Mesenchymal stem cell (in vitro differentiated cells and primary cell): ENCODE results near the gene CXCL11.
A peak's percentile ranks its signal among the peaks of the same experiment; 100 is the strongest.

Experiments
- DNase-seq: peaks from one replicate; pipeline ENCODE4 v3.0.0-alpha.2; 2013
- H2AFZ ChIP-seq: one replicate; pipeline ENCODE4 v1.6.1; 2013; ENCODE audit warnings: low read depth, mild to moderate bottlenecking, control low read depth, inconsistent platforms, low read length, moderate library complexity
- H2AK5ac ChIP-seq: 2 replicates; pipeline ENCODE4 v1.6.1; 2013; ENCODE audit warnings: low read length, moderate library complexity, mild to moderate bottlenecking, inconsistent platforms; ENCODE audit not compliant: severe bottlenecking
- H2BK120ac ChIP-seq: one replicate; pipeline ENCODE4 v1.6.1; 2013; ENCODE audit warnings: low read depth, mild to moderate bottlenecking, inconsistent platforms, low read length, moderate library complexity
- H2BK12ac ChIP-seq, 2 experiments: one replicate each; pipeline ENCODE4 v1.6.1; 2013; ENCODE audit warnings: inconsistent platforms in 2 of 2, low read length in 2 of 2, mild to moderate bottlenecking in 2 of 2, moderate library complexity in 2 of 2, control low read depth in 1 of 2
- H2BK15ac ChIP-seq: one replicate; pipeline ENCODE4 v1.6.1; 2013; ENCODE audit warnings: mild to moderate bottlenecking, low read depth, inconsistent platforms; ENCODE audit not compliant: poor library complexity, severe bottlenecking
- H2BK5ac ChIP-seq: 2 replicates; pipeline ENCODE4 v1.6.1; 2013; ENCODE audit warnings: low read depth, mild to moderate bottlenecking, low read length, control low read depth, inconsistent platforms; ENCODE audit not compliant: poor library complexity, severe bottlenecking
- H3K14ac ChIP-seq, 2 experiments: one replicate each; pipeline ENCODE4 v1.6.1; 2013; ENCODE audit warnings: inconsistent platforms in 2 of 2, low read length in 2 of 2, control low read depth in 1 of 2, mild to moderate bottlenecking in 1 of 2, moderate library complexity in 1 of 2
- H3K18ac ChIP-seq, 2 experiments: one replicate each; pipeline ENCODE4 v1.6.1; 2013; ENCODE audit warnings: inconsistent platforms in 2 of 2, low read length in 2 of 2, control low read depth in 1 of 2, low read depth in 1 of 2, mild to moderate bottlenecking in 1 of 2
- H3K23ac ChIP-seq, 2 experiments: one replicate each; pipeline ENCODE4 v1.6.1; 2013; ENCODE audit warnings: inconsistent platforms in 2 of 2, low read length in 2 of 2, mild to moderate bottlenecking in 2 of 2, moderate library complexity in 2 of 2, control low read depth in 1 of 2
- H3K27ac ChIP-seq: 2 replicates; pipeline ENCODE4 v1.5.1; 2013; ENCODE audit warnings: mild to moderate bottlenecking, moderate library complexity, low read length, control low read depth, inconsistent platforms; ENCODE audit not compliant: poor library complexity, severe bottlenecking
- H3K27me3 ChIP-seq, 2 experiments: 2 replicates each; pipeline versions ENCODE4 v1.6.1 to v1.7.0; 2013; ENCODE audit warnings: low read length in 2 of 2, mild to moderate bottlenecking in 2 of 2, moderate library complexity in 2 of 2, control low read depth in 1 of 2, inconsistent platforms in 1 of 2; ENCODE audit not compliant: control insufficient read depth in 1 of 2, insufficient read depth in 1 of 2
- H3K36me3 ChIP-seq, 2 experiments: 2 replicates each; pipeline versions ENCODE4 v1.6.1 to v1.7.0; 2013; ENCODE audit warnings: low read length in 2 of 2, control low read depth in 1 of 2, inconsistent platforms in 1 of 2, low read depth in 1 of 2, mild to moderate bottlenecking in 1 of 2; ENCODE audit not compliant: insufficient read depth in 2 of 2, control insufficient read depth in 1 of 2
- H3K4ac ChIP-seq, 2 experiments: one replicate each; pipeline ENCODE4 v1.6.1; 2013; ENCODE audit warnings: inconsistent platforms in 2 of 2, low read length in 2 of 2, mild to moderate bottlenecking in 2 of 2, moderate library complexity in 2 of 2, control low read depth in 1 of 2, low read depth in 1 of 2
- H3K4me1 ChIP-seq: 2 replicates; pipeline ENCODE4 v1.6.1; 2013; ENCODE audit warnings: low read depth, low read length, control low read depth; ENCODE audit not compliant: control insufficient read depth, insufficient read depth
- H3K4me2 ChIP-seq: 2 replicates; pipeline ENCODE4 v1.6.1; 2013; ENCODE audit warnings: low read length, mild to moderate bottlenecking, inconsistent platforms; ENCODE audit not compliant: poor library complexity, severe bottlenecking
- H3K4me3 ChIP-seq, 2 experiments: 2 replicates each; pipeline versions ENCODE4 v1.5.1 to v1.7.0; 2013; ENCODE audit warnings: low read length in 2 of 2, mild to moderate bottlenecking in 2 of 2, control low read depth in 1 of 2, low read depth in 1 of 2; ENCODE audit not compliant: insufficient read depth in 1 of 2
- H3K79me1 ChIP-seq: replicated peaks from 2 replicates; pipeline ENCODE4 v1.6.1; 2013; ENCODE audit warnings: mild to moderate bottlenecking, control low read depth, low read length, inconsistent platforms; ENCODE audit not compliant: poor library complexity, severe bottlenecking
- H3K9ac ChIP-seq: 2 replicates; pipeline ENCODE4 v1.7.0; 2013; ENCODE audit warnings: mild to moderate bottlenecking, low read length, moderate library complexity
- H3K9me3 ChIP-seq: 2 replicates; pipeline ENCODE4 v1.7.0; 2013; ENCODE audit warnings: mild to moderate bottlenecking, low read length; ENCODE audit not compliant: control insufficient read depth
- H4K8ac ChIP-seq: one replicate; pipeline ENCODE4 v1.6.1; 2013; ENCODE audit warnings: inconsistent platforms, mild to moderate bottlenecking, low read length, moderate library complexity
- H4K91ac ChIP-seq: one replicate; pipeline ENCODE4 v1.6.1; 2013; ENCODE audit warnings: mild to moderate bottlenecking, low read length, inconsistent platforms
- WGBS: methylation state at CpG from one replicate; pipeline ENCODE4 v1.1.7; 2013; ENCODE audit warnings: mixed read lengths; 5-methylcytosine and 5-hydroxymethylcytosine counted together

CXCL11 gene

GRCh38 chr4:76011018-76011670, 24.7 kb downstream of the CXCL11 start:
- Histone ChIP-seq H3K9ac (peak overlapping the region; percentile 85), H3K36me3 (no peaks in the 10 kb centered on the region), H4K8ac (peak overlapping the region; percentile 91), H3K23ac (no peak overlapping the region), H2AFZ (peak overlapping the region; percentile 33), H2BK12ac (peak overlapping the region; percentile 64 to 89), H3K4me3 (peak overlapping the region in 1 of 2 experiments; percentile 45), H3K9me3 (no peaks in the 10 kb centered on the region), H2BK15ac (peak overlapping the region; percentile 75), H3K4ac (peak overlapping the region; percentile 52 to 78), H3K18ac (peak overlapping the region; percentile 59 to 94), H4K91ac (peak overlapping the region; percentile 84), H3K4me1 (no peaks in the 10 kb centered on the region), H3K27ac (no peak overlapping the region), H3K79me1 (no peaks in the 10 kb centered on the region), H2BK5ac (no peak overlapping the region), H2BK120ac (peak overlapping the region; percentile 55), H2AK5ac (no peak overlapping the region), H3K14ac (peak overlapping the region in 1 of 2 experiments; percentile 57), H3K27me3 (peaks cover 0 to 1% of the 10 kb centered on the region in 2 experiments), H3K4me2 (no peak overlapping the region)
- no peak for DNase-seq
- 97% methylated on average over 31 of the region's 31 CpGs for WGBS

DNA sequence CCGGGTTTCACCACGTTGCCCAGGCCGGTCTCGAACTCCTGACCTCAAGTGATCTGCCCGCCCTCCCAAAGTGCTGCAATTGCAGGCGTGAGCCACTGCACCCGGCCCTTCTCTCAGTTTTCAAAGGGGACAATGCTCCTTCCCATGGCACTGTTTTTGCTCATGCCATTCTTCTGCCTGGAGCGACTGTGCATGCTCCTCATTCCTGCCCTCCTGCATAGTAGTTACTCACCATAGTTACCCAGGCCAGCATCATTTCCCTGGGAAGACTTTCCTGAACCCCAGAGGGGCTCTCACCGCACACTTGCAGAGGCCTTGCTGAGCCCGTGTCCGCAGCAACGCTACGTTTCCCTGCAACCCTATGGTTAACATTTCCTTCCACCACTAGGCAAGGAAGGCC, 25.3 kb downstream of the CXCL11 start:
- Histone ChIP-seq H2BK5ac (no peak overlapping the region), H4K8ac (no peak overlapping the region), H2AK5ac (no peak overlapping the region), H3K9ac (no peak overlapping the region), H2BK120ac (no peak overlapping the region), H2BK12ac (peak overlapping the region in 1 of 2 experiments; percentile 89), H3K4me3 (no peak overlapping the region), H2BK15ac (no peak overlapping the region), H4K91ac (peak overlapping the region; percentile 84), H3K9me3 (no peaks in the 10 kb centered on the region), H3K27me3 (peaks cover 0 to 3% of the 10 kb centered on the region in 2 experiments), H3K18ac (peak overlapping the region in 1 of 2 experiments; percentile 94), H3K14ac (peak overlapping the region in 1 of 2 experiments; percentile 57), H3K36me3 (no peaks in the 10 kb centered on the region), H2AFZ (no peak overlapping the region), H3K4me1 (no peaks in the 10 kb centered on the region), H3K4me2 (no peak overlapping the region), H3K27ac (no peak overlapping the region), H3K79me1 (no peaks in the 10 kb centered on the region), H3K23ac (no peak overlapping the region), H3K4ac (no peak overlapping the region)
- DNase-seq: no peak
- 98% methylated on average over 13 of the region's 13 CpGs for WGBS

GRCh38 chr4:76009311-76009710, 26.6 kb downstream of the CXCL11 start:
- 100% methylated on average over 3 of the region's 5 CpGs for WGBS
- no peak overlapping the region for H3K27ac ChIP-seq
- H2BK5ac ChIP-seq: no peak overlapping the region

GRCh38 chr4:76007089-76007862, 28.6 kb downstream of the CXCL11 start, which contains the start of gene CXCL9:
CXCL9 (minus strand) TSS chr4:76007509; CDS start chr4:76007449, 60 bp downstream.
- Histone ChIP-seq H3K27me3 (peaks cover 0 to 8% of the 10 kb centered on the region in 2 experiments), H3K18ac (no peak within 1 kb of the TSS), H3K14ac (no peak within 1 kb of the TSS), H4K91ac (no peak within 1 kb of the TSS), H2BK120ac (no peak within 1 kb of the TSS), H3K4ac (no peak within 1 kb of the TSS), H3K23ac (no peak within 1 kb of the TSS), H3K36me3 (no peaks in the 10 kb centered on the region), H3K4me2 (no peak within 1 kb of the TSS), H3K9ac (no peak within 1 kb of the TSS), H2BK5ac (no peak within 1 kb of the TSS), H2AK5ac (no peak within 1 kb of the TSS), H3K9me3 (no peaks in the 10 kb centered on the region), H2BK15ac (no peak within 1 kb of the TSS), H3K27ac (no peak within 1 kb of the TSS), H4K8ac (no peak within 1 kb of the TSS), H3K4me1 (no peaks in the 10 kb centered on the region), H3K79me1 (no peaks in the 10 kb centered on the region), H3K4me3 (no peak within 1 kb of the TSS), H2BK12ac (no peak within 1 kb of the TSS), H2AFZ (no peak within 1 kb of the TSS)
- 69% methylated on average over 1 of the region's 1 CpG for WGBS
- DNase-seq: no peak

More at GRCh38 chr4:76009311-76009710, 26.6 kb downstream of the CXCL11 start:
- no peak overlapping the region for H3K4me3 ChIP-seq
- no peak overlapping the region for H3K4ac ChIP-seq
- no peak overlapping the region for H4K8ac ChIP-seq
- no peak for DNase-seq
- H3K18ac ChIP-seq: no peak overlapping the region
- H3K36me3 ChIP-seq: no peaks in the 10 kb centered on the region
- H3K4me1 ChIP-seq: no peaks in the 10 kb centered on the region
- no peak overlapping the region for H2BK120ac ChIP-seq
- H3K9ac ChIP-seq: no peak overlapping the region
- H3K4me2 ChIP-seq: no peak overlapping the region
- H2AFZ ChIP-seq: no peak overlapping the region
- no peaks in the 10 kb centered on the region for H3K79me1 ChIP-seq
- peak overlapping the region in 1 of 2 experiments; percentile 11 for H3K14ac ChIP-seq
- H4K91ac ChIP-seq: no peak overlapping the region
- H3K27me3 ChIP-seq: peaks cover 0 to 3% of the 10 kb centered on the region in 2 experiments
- H3K23ac ChIP-seq: no peak overlapping the region
- H3K9me3 ChIP-seq: no peaks in the 10 kb centered on the region
- H2AK5ac ChIP-seq: no peak overlapping the region
- H2BK12ac ChIP-seq: no peak overlapping the region
- H2BK15ac ChIP-seq: no peak overlapping the region
